Body of pancreas (tissue), 4 donors: ENCODE measurements around the gene HSPG2. TPM values are rescaled to one million over a fixed set of nuclear protein-coding genes. Genes with fewer than 3 reads are reported as not detected.

Experiments used
- ATAC-seq: fragments of 150-250 bp; one replicate; pipeline ENCODE4 v1.9.1; 2016
- DNase-seq, 4 donors: peaks; one replicate each; pipeline ENCODE4 v3.0.0-alpha.2; 2019
- H3K27ac ChIP-seq, 4 donors: fragments of 200-600 bp; sonication (generic); 1 replicate in 3 of 4; 2 replicates in 1 of 4; pipeline versions ENCODE4 v1.5.1 to v1.6.1; 2016 to 2019; ENCODE audit warnings: mild to moderate bottlenecking in 1 of 4, mixed read lengths in 1 of 4, moderate library complexity in 1 of 4
- H3K27me3 ChIP-seq, 2 donors: fragments of 200-600 bp; sonication (generic); one replicate each; pipeline ENCODE4 v1.6.0; 2016; ENCODE audit warnings: mild to moderate bottlenecking in 1 of 2
- H3K36me3 ChIP-seq, 2 donors: fragments of 200-600 bp; sonication (generic); replicated peaks in 1 of 2; 2 replicates each; pipeline ENCODE4 v1.5.1; 2016; ENCODE audit warnings: low read depth in 2 of 2; ENCODE audit not compliant: insufficient read depth in 1 of 2
- H3K4me1 ChIP-seq: fragments of 200-600 bp; sonication (generic); one replicate; pipeline ENCODE4 v1.6.0; 2016
- H3K4me3 ChIP-seq, 2 donors: fragments of 200-600 bp; sonication (generic); 1 replicate in 1 of 2; 2 replicates in 1 of 2; pipeline ENCODE4 v1.5.1; 2016 to 2019
- H3K9me3 ChIP-seq, 3 donors: fragments of 200-600 bp; sonication (generic); 1 replicate in 2 of 3; 2 replicates in 1 of 3; pipeline ENCODE4 v1.5.1; 2016
- CTCF ChIP-seq, 7 experiments: fragments of 450-650 bp in 4 of 7; fragments of 200-600 bp in 3 of 7; sonication (generic) in 3 of 7; IDR thresholded peaks; one replicate each; pipeline ENCODE4 v1.5.1; 2016 to 2019; ENCODE audit warnings: antibody characterized with exemption in 7 of 7
- POLR2A ChIP-seq, 3 donors: fragments of 450-650 bp; IDR thresholded peaks; one replicate each; pipeline ENCODE4 v1.6.1; 2016; ENCODE audit warnings: antibody characterized with exemption in 3 of 3, mild to moderate bottlenecking in 2 of 3
- WGBS, 2 donors: methylation state at CpG; one replicate each; pipeline ENCODE4 v1.1.5; 2017; 5-methylcytosine and 5-hydroxymethylcytosine counted together
- intact Hi-C: fragments of 100-400 bp; cut with DNase I; formaldehyde crosslinking; loops from one replicate; pipeline ENCODE4 v1.15.1; 2023
- total RNA-seq, 2 donors: library from RNA; depleted of rRNA; stranded (reverse); fragments of >200 nt; gene quantifications; one replicate each; pipeline ENCODE4 v1.1.0, GENCODE V29; 2016

The HSPG2 gene
- total RNA-seq, 2 donors from 2014 or later: 87.7 to 179 TPM

- H3K27ac ChIP-seq: no peak overlapping the region
- no peak for TF ChIP-seq CTCF (IDR thresholded peaks at IDR 0.05)
- TF ChIP-seq POLR2A (IDR thresholded peaks at IDR 0.05): no peak
- intact Hi-C loops: no loop called here
- no peaks in the 10 kb centered on the region for H3K9me3 ChIP-seq
- no peak overlapping the region for H3K4me3 ChIP-seq
- WGBS, 2 donors: 89 to 90% methylated on average over 15 of the region's 15 CpGs
- DNase-seq: no peak
- ATAC-seq: no peak
- no peaks in the 10 kb centered on the region for H3K36me3 ChIP-seq
- no peaks in the 10 kb centered on the region for H3K27me3 ChIP-seq
- peaks cover 29% of the 10 kb centered on the region for H3K4me1 ChIP-seq
Observed at GRCh38 chr1:21966247-21967000, 29.3 kb upstream of the HSPG2 start.

- Histone ChIP-seq H3K36me3 (no peaks in the 10 kb centered on the region), H3K27me3 (no peaks in the 10 kb centered on the region), H3K27ac (no peak overlapping the region), H3K9me3 (no peaks in the 10 kb centered on the region), H3K4me1 (peaks cover 15% of the 10 kb centered on the region), H3K4me3 (no peak overlapping the region)
- TF ChIP-seq CTCF (IDR thresholded peaks at IDR 0.05) (peak; percentile 81 to 93 (median 91)), POLR2A (IDR thresholded peaks at IDR 0.05) (no peak)
- WGBS, 2 donors: 46 to 53% methylated on average over 11 of the region's 11 CpGs
- peak; percentile 82 to 89 (median 86) for DNase-seq
- intact Hi-C loops: no loop called here
- peak; percentile 90 for ATAC-seq
Observed at GRCh38 chr1:21963477-21964217, 26.5 kb upstream of the HSPG2 start.

DNA sequence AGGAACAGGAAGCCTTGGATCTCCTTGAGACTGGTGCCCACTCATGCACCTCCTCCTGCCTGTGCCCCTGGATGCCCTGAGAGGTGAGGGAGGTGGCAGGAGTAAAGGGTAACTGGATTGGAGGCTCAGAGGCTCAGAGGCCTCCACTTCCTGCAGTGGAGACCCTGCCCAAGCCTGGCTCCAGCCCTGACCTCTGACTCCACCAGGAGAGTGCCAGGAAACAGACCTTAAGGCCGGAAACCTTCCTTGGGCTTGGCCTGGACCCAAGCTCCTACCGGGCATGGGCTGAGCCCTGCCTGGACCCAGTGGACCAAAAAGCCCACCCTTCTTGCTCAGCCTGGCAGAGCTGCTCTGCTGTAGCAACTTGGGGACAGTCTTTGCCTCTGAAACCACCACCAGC lies 24.7 kb upstream of the HSPG2 start:
- no peak overlapping the region for H3K4me3 ChIP-seq
- no peaks in the 10 kb centered on the region for H3K27me3 ChIP-seq
- 35% methylated on average over 2 of the region's 2 CpGs; no CpG with 5 or more reads in 1 of the 2 donors for WGBS, 2 donors
- peaks cover 31% of the 10 kb centered on the region for H3K4me1 ChIP-seq
- TF ChIP-seq POLR2A (IDR thresholded peaks at IDR 0.05) (no peak), CTCF (IDR thresholded peaks at IDR 0.05) (no peak)
- ATAC-seq: no peak
- no peak for DNase-seq
- intact Hi-C loops: no loop called here
- no peaks in the 10 kb centered on the region for H3K36me3 ChIP-seq
- H3K9me3 ChIP-seq: no peaks in the 10 kb centered on the region
- H3K27ac ChIP-seq: no peak overlapping the region

DNA sequence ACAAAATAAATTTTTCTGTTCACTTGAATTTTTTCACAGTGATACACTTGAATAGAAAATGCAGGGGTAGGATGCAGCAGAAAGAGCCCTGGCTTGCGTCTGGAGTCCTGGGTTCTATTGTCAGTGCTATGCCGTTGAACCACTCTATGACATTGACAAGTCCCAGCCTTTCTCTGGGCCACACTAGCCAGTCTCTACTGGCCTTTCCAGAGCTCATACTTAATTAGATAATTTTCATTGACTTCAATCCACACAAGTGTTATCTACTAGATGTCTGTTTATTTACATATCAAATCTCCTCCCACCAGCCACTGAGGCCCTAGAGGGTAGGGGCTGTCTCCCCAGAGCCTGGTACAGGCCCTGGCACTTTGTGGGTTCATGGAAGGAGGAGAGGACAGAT lies 24.2 kb upstream of the HSPG2 start:
- DNase-seq: no peak
- intact Hi-C loops: no loop called here
- TF ChIP-seq POLR2A (IDR thresholded peaks at IDR 0.05) (no peak), CTCF (IDR thresholded peaks at IDR 0.05) (no peak)
- no peaks in the 10 kb centered on the region for H3K36me3 ChIP-seq
- no peaks in the 10 kb centered on the region for H3K9me3 ChIP-seq
- 76 to 89% methylated on average over 2 of the region's 2 CpGs for WGBS, 2 donors
- H3K27ac ChIP-seq: no peak overlapping the region
- ATAC-seq: no peak
- H3K4me1 ChIP-seq: peaks cover 36% of the 10 kb centered on the region
- no peak overlapping the region for H3K4me3 ChIP-seq
- no peaks in the 10 kb centered on the region for H3K27me3 ChIP-seq
